ENCODE data around the gene ASAP2. TPM values are rescaled to one million over a fixed set of nuclear protein-coding genes. Genes with fewer than 3 reads are reported as not detected.

ASAP2 gene
- total RNA-seq, 6 donors from 2014 or later: 20.4 to 26.0 (median 23.4) TPM

- Histone ChIP-seq H3K9me3 (no peaks in the 10 kb centered on the region), H3K4me3 (no peak overlapping the region), H3K36me3 (no peaks in the 10 kb centered on the region), H3K27ac (no peak overlapping the region), H3K27me3 (peaks cover 0 to 2% (median 0%) of the 10 kb centered on the region in 4 donors), H3K4me1 (peaks cover 30 to 54% (median 36%) of the 10 kb centered on the region in 4 donors)
- ATAC-seq (ENCODE audit: low FRiP score in 2 of 2) (no peak), DNase-seq (no peak)
- 41 to 45% methylated on average over 2 of the region's 2 CpGs for WGBS, 2 donors
- TF ChIP-seq POLR2A (IDR thresholded peaks at IDR 0.05) (no peak), EP300 (IDR thresholded peaks at IDR 0.05) (no peak), POLR2AphosphoS5 (IDR thresholded peaks at IDR 0.05) (no peak), CTCF (IDR thresholded peaks at IDR 0.05) (no peak)
Observed at GRCh38 chr2:9210030-9210429, 3.4 kb downstream of the ASAP2 start.

- TF ChIP-seq EP300 (IDR thresholded peaks at IDR 0.05) (no peak), POLR2AphosphoS5 (IDR thresholded peaks at IDR 0.05) (no peak), CTCF (IDR thresholded peaks at IDR 0.05) (no peak), POLR2A (IDR thresholded peaks at IDR 0.05) (no peak)
- Histone ChIP-seq H3K36me3 (no peaks in the 10 kb centered on the region), H3K4me3 (no peak overlapping the region), H3K27ac (peak overlapping the region in 3 of 4 donors; percentile 24 to 68 (median 32)), H3K27me3 (peaks cover 0 to 2% (median 0%) of the 10 kb centered on the region in 4 donors), H3K4me1 (peaks cover 27 to 46% (median 30%) of the 10 kb centered on the region in 4 donors), H3K9me3 (no peaks in the 10 kb centered on the region)
- no peak for DNase-seq
- peak in 1 of 2 donors; percentile 72 for ATAC-seq (ENCODE audit: low FRiP score in 2 of 2)
- WGBS, 2 donors: 65 to 69% methylated on average over 4 of the region's 4 CpGs
Observed at GRCh38 chr2:9211496-9211895, 4.9 kb downstream of the ASAP2 start.

GRCh38 chr2:9212010-9212635 lies 5.5 kb downstream of the ASAP2 start:
- ATAC-seq (ENCODE audit: low FRiP score in 2 of 2): peak; percentile 19 to 64

GRCh38 chr2:9212661-9213411 lies 6.2 kb downstream of the ASAP2 start:
- peak overlapping the region; percentile 5 to 68 (median 62) for H3K27ac ChIP-seq
- no peak for DNase-seq
- 59 to 64% methylated on average over 16 to 19 of the region's 19 CpGs for WGBS, 2 donors
- TF ChIP-seq POLR2AphosphoS5 (IDR thresholded peaks at IDR 0.05) (no peak), CTCF (IDR thresholded peaks at IDR 0.05) (no peak), EP300 (IDR thresholded peaks at IDR 0.05) (no peak), POLR2A (IDR thresholded peaks at IDR 0.05) (no peak)
- H3K9me3 ChIP-seq: no peaks in the 10 kb centered on the region
- peaks cover 19 to 46% (median 29%) of the 10 kb centered on the region in 4 donors for H3K4me1 ChIP-seq
- H3K36me3 ChIP-seq: no peaks in the 10 kb centered on the region
- peak overlapping the region in 1 of 4 donors; percentile 5 for H3K4me3 ChIP-seq
- no peaks in the 10 kb centered on the region for H3K27me3 ChIP-seq
- ATAC-seq (ENCODE audit: low FRiP score in 2 of 2): peak; percentile 47 to 69

More at GRCh38 chr2:9212010-9212635, 5.5 kb downstream of the ASAP2 start:
- TF ChIP-seq POLR2AphosphoS5 (IDR thresholded peaks at IDR 0.05): no peak
- TF ChIP-seq POLR2A (IDR thresholded peaks at IDR 0.05): no peak
- no peak for TF ChIP-seq EP300 (IDR thresholded peaks at IDR 0.05)
- TF ChIP-seq CTCF (IDR thresholded peaks at IDR 0.05): no peak
- WGBS, 2 donors: 55 to 60% methylated on average over 6 to 9 of the region's 9 CpGs
- Histone ChIP-seq H3K4me3 (no peak overlapping the region), H3K9me3 (no peaks in the 10 kb centered on the region), H3K4me1 (peaks cover 27 to 48% (median 31%) of the 10 kb centered on the region in 4 donors), H3K27ac (peak overlapping the region; percentile 32 to 68 (median 62)), H3K36me3 (no peaks in the 10 kb centered on the region), H3K27me3 (peaks cover 0 to 2% (median 0%) of the 10 kb centered on the region in 4 donors)
- peak in 1 of 2 donors; percentile 56 for DNase-seq
